ENCODE measurements around the gene RASAL1. TPM values are rescaled to one million over a fixed set of nuclear protein-coding genes. Genes with fewer than 3 reads are reported as not detected.
A peak's percentile ranks its signal among the peaks of the same experiment; 100 is the strongest.

Gene RASAL1
- total RNA-seq, 2 donors from 2014 or later, result 1.6 to 9.9 TPM

- Histone ChIP-seq H3K27ac (no peak overlapping the region), H3K27me3 (replicated peaks; ENCODE audit: insufficient read depth) (no peaks in the 10 kb centered on the region), H3K4me1 (replicated peaks) (peaks cover 3% of the 10 kb centered on the region), H3K4me3 (no peak overlapping the region), H3K36me3 (no peaks in the 10 kb centered on the region), H3K9me3 (no peaks in the 10 kb centered on the region)
- no peak for TF ChIP-seq CTCF (IDR thresholded peaks at IDR 0.05)
- TF ChIP-seq POLR2A (IDR thresholded peaks at IDR 0.05), result no peak
- no peak for TF ChIP-seq POLR2AphosphoS5 (IDR thresholded peaks at IDR 0.05)
- DNase-seq (ENCODE audit: low spot score), result no peak
- intact Hi-C loops (cut with DNase I), result no loop called here
- WGBS, result 88% methylated on average over 8 of the region's 8 CpGs
These were observed 76.4 kb downstream of the RASAL1 start for GRCh38 chr12:113059071-113059595.

GRCh38 chr12:113058553-113058952 lies 77.0 kb downstream of the RASAL1 start:
- Histone ChIP-seq H3K36me3 (no peaks in the 10 kb centered on the region), H3K27me3 (replicated peaks; ENCODE audit: insufficient read depth) (no peaks in the 10 kb centered on the region), H3K27ac (no peak overlapping the region), H3K9me3 (no peaks in the 10 kb centered on the region), H3K4me3 (no peak overlapping the region), H3K4me1 (replicated peaks) (peaks cover 3% of the 10 kb centered on the region)
- intact Hi-C loops (cut with DNase I), result no loop called here
- WGBS, result 92% methylated on average over 1 of the region's 1 CpG
- TF ChIP-seq POLR2AphosphoS5 (IDR thresholded peaks at IDR 0.05) (no peak), POLR2A (IDR thresholded peaks at IDR 0.05) (no peak), CTCF (IDR thresholded peaks at IDR 0.05) (no peak)
- DNase-seq (ENCODE audit: low spot score), result no peak

- no peak for DNase-seq (ENCODE audit: low spot score)
- no peaks in the 10 kb centered on the region for H3K36me3 ChIP-seq
- H3K4me3 ChIP-seq, result peak overlapping the region; percentile 43 to 47
- no peaks in the 10 kb centered on the region for H3K9me3 ChIP-seq
- peaks cover 3% of the 10 kb centered on the region for H3K4me1 ChIP-seq (replicated peaks)
- TF ChIP-seq POLR2A (IDR thresholded peaks at IDR 0.05) (no peak), CTCF (IDR thresholded peaks at IDR 0.05) (no peak), POLR2AphosphoS5 (IDR thresholded peaks at IDR 0.05) (no peak)
- WGBS, result 66% methylated on average over 44 of the region's 44 CpGs
- intact Hi-C loops (cut with DNase I), result no loop called here
- H3K27ac ChIP-seq, result no peak overlapping the region
- H3K27me3 ChIP-seq (replicated peaks; ENCODE audit: insufficient read depth), result no peaks in the 10 kb centered on the region
These were observed 77.7 kb downstream of the RASAL1 start for GRCh38 chr12:113057565-113058485.

- Histone ChIP-seq H3K4me3 (peak within 1 kb of the TSS; percentile 43 to 47), H3K36me3 (no peaks in the 10 kb centered on the region), H3K27ac (no peak within 1 kb of the TSS), H3K9me3 (no peaks in the 10 kb centered on the region), H3K4me1 (replicated peaks) (peaks cover 3% of the 10 kb centered on the region), H3K27me3 (replicated peaks; ENCODE audit: insufficient read depth) (no peaks in the 10 kb centered on the region)
- intact Hi-C loops (cut with DNase I), result no loop called here
- DNase-seq (ENCODE audit: low spot score), result no peak
- WGBS, result 3% methylated on average over 51 of the region's 94 CpGs
- TF ChIP-seq POLR2AphosphoS5 (IDR thresholded peaks at IDR 0.05) (no peak), CTCF (IDR thresholded peaks at IDR 0.05) (no peak), POLR2A (IDR thresholded peaks at IDR 0.05) (no peak)
These were observed 78.7 kb downstream of the RASAL1 start, which contains the start of gene DTX1 for GRCh38 chr12:113056631-113057488. Gene DTX1 (plus strand): TSS chr12:113056730. CDS start chr12:113058193, 1,463 bp downstream.
